C4-2B (cell line): ENCODE results near the gene GUCA1A.

Source experiments
- CTCF ChIP-seq: fragments of 450-650 bp; conservative IDR thresholded peaks from 2 replicates; pipeline ENCODE4 v1.5.1; 2017; ENCODE audit warnings: mild to moderate bottlenecking
- ZFX ChIP-seq: fragments of 450-650 bp; IDR thresholded peaks from 2 replicates; pipeline ENCODE4 v1.6.1; 2017

DNA sequence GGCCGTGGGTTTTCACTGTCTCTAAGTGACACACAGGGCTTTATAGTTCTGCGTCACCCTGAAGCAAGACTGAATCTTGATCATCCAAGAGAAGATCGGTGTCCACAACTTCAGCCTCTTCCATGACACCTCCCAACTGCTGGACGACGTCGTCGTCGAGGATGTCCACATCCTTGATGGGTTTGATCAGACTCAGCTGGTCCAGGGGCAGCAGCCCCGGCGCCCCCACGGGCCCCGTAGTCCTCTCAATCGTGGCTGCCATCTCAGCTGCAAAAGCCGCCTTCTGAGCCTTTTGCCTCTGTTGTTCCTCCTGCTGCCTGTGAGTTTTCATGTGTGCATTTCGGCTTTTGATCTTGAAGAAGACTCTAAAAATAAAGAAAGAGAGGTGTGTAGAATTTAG is 55.1 kb downstream of the GUCA1A start:
- TF ChIP-seq CTCF (no peak), ZFX (no peak)
